Spleen (tissue), 11 donors: ENCODE results near the gene ATP8A2. TPM values are rescaled to one million over a fixed set of nuclear protein-coding genes. Genes with fewer than 3 reads are reported as not detected.

Experiments
- DNase-seq: peaks from one replicate; pipeline ENCODE4 v3.0.0-alpha.2; 2020
- H3K27ac ChIP-seq, 8 donors: fragments of 200-600 bp; sonication (generic) in 7 of 8; 1 replicate in 4 of 8; 2 replicates in 4 of 8; pipeline versions ENCODE4 v1.5.0 to v1.8.0; 2016 to 2021; ENCODE audit warnings: inconsistent platforms in 4 of 8, mild to moderate bottlenecking in 4 of 8, moderate library complexity in 1 of 8
- H3K27me3 ChIP-seq, 7 donors: fragments of 200-600 bp; sonication (generic) in 6 of 7; replicated peaks in 1 of 7; 1 replicate in 4 of 7; 2 replicates in 3 of 7; pipeline versions ENCODE4 v1.5.0 to v1.8.0; 2016 to 2021; ENCODE audit warnings: inconsistent platforms in 3 of 7, mild to moderate bottlenecking in 1 of 7
- H3K36me3 ChIP-seq, 6 donors: fragments of 200-600 bp; sonication (generic) in 5 of 6; 1 replicate in 4 of 6; 2 replicates in 2 of 6; pipeline versions ENCODE4 v1.5.0 to v1.8.0; 2016 to 2021; ENCODE audit warnings: inconsistent platforms in 2 of 6
- H3K4me1 ChIP-seq, 6 donors: fragments of 200-600 bp; sonication (generic) in 5 of 6; 1 replicate in 3 of 6; 2 replicates in 3 of 6; pipeline versions ENCODE4 v1.5.0 to v1.8.0; 2016 to 2021; ENCODE audit warnings: inconsistent platforms in 3 of 6
- H3K4me3 ChIP-seq, 8 donors: fragments of 200-600 bp; sonication (generic) in 7 of 8; 1 replicate in 4 of 8; 2 replicates in 4 of 8; pipeline versions ENCODE4 v1.5.0 to v1.8.0; 2016 to 2021; ENCODE audit warnings: inconsistent platforms in 4 of 8, mild to moderate bottlenecking in 4 of 8, moderate library complexity in 2 of 8
- H3K9me3 ChIP-seq, 8 donors: fragments of 200-600 bp; sonication (generic) in 7 of 8; 1 replicate in 4 of 8; 2 replicates in 4 of 8; pipeline versions ENCODE4 v1.5.0 to v1.8.0; 2016 to 2021; ENCODE audit warnings: inconsistent platforms in 4 of 8
- CTCF ChIP-seq, 11 experiments: fragments of 200-600 bp in 7 of 11; fragments of 450-650 bp in 4 of 11; sonication (generic) in 4 of 11; IDR thresholded peaks in 8 of 11; conservative IDR thresholded peaks in 3 of 11; 1 replicate in 7 of 11; 2 replicates in 4 of 11; pipeline versions ENCODE4 v1.4.0 to v1.8.0; 2016 to 2021; ENCODE audit warnings: antibody characterized with exemption in 11 of 11, inconsistent platforms in 4 of 11, mild to moderate bottlenecking in 1 of 11
- POLR2A ChIP-seq, 3 donors: fragments of 450-650 bp; IDR thresholded peaks; one replicate each; pipeline ENCODE4 v1.5.1; 2017; ENCODE audit warnings: antibody characterized with exemption in 3 of 3, mild to moderate bottlenecking in 1 of 3
- POLR2AphosphoS5 ChIP-seq, 3 donors: sonication (generic); formaldehyde crosslinking; IDR thresholded peaks; one replicate each; pipeline ENCODE4 v1.5.1; 2017; ENCODE audit warnings: antibody characterized with exemption in 3 of 3
- WGBS, 5 donors: extraction: QIAGEN DNeasy Blood & Tissue Kit in 3 of 5; methylation state at CpG; one replicate each; pipeline versions ENCODE4 v1.1.5 to v1.1.7; 2013 to 2018; 5-methylcytosine and 5-hydroxymethylcytosine counted together
- intact Hi-C: fragments of 100-400 bp; cut with DNase I; formaldehyde crosslinking; loops from one replicate; pipeline ENCODE4 v1.15.0; 2023; ENCODE audit warnings: low total_unique reads
- polyA plus RNA-seq, 3 donors: library from polyadenylated mRNA; stranded (reverse); fragments of 200-250 nt; gene quantifications; one replicate each; pipeline ENCODE4 v1.2.1, GENCODE V29; 2013
- total RNA-seq, 7 donors: library from RNA; depleted of rRNA in 3 of 7; stranded (reverse); fragments of >200 nt in 3 of 7; fragmentation: NEBNext Ultra II Directional in 4 of 7; extraction: Animal tissue kit (Norgen Biotek cat#: 25700) in 4 of 7; gene quantifications; one replicate each; pipeline versions ENCODE4 v1.1.0 to v1.2.1, GENCODE V29; 2016 to 2021
- donor health status: healthy with polysubstance abuse.
- donor health status: DM: no; HTN: no; CAD: no; lungs with moderate emphysema.
- donor health status: DM: no; HTN: no; CAD: no.
- donor health status: Bipolar disorder and iron deficiency.
- donor health status: healthy.
- donor health status: DM: no; HTN: no; CAD: no.
- donor health status: DM: yes; HTN: yes; CAD: no.

Gene ATP8A2
- total and polyA plus RNA-seq, 10 donors = 0.09 to 0.46 (median 0.25) TPM

- intact Hi-C loops = no loop called here
Measured at GRCh38 chr13:25775986-25776385, 404.2 kb downstream of the ATP8A2 start.

GRCh38 chr13:25776722-25777121, 404.9 kb downstream of the ATP8A2 start:
- Histone ChIP-seq H3K4me1 (no peaks in the 10 kb centered on the region), H3K4me3 (no peak overlapping the region), H3K27ac (no peak overlapping the region), H3K36me3 (no peaks in the 10 kb centered on the region), H3K9me3 (no peaks in the 10 kb centered on the region), H3K27me3 (no peaks in the 10 kb centered on the region)
- no peak for DNase-seq
- TF ChIP-seq CTCF (IDR thresholded peaks at IDR 0.05 in 8 of 11, conservative IDR thresholded peaks at IDR 0.05 in 3 of 11) (no peak), POLR2A (IDR thresholded peaks at IDR 0.05) (no peak), POLR2AphosphoS5 (IDR thresholded peaks at IDR 0.05) (no peak)
- intact Hi-C loops = no loop called here
- 68 to 74% (median 70%) methylated on average over 7 of the region's 7 CpGs for WGBS, 5 donors

More at GRCh38 chr13:25775986-25776385, 404.2 kb downstream of the ATP8A2 start:
- H3K27ac ChIP-seq = no peak overlapping the region
- H3K4me1 ChIP-seq = no peaks in the 10 kb centered on the region
- H3K27me3 ChIP-seq = no peaks in the 10 kb centered on the region
- H3K9me3 ChIP-seq = no peaks in the 10 kb centered on the region
- H3K36me3 ChIP-seq = no peaks in the 10 kb centered on the region
- 63 to 79% (median 71%) methylated on average over 4 of the region's 4 CpGs for whole genome bisulfite sequencing, 5 donors
- DNase-seq = no peak
- no peak overlapping the region for H3K4me3 ChIP-seq
- TF ChIP-seq CTCF (IDR thresholded peaks at IDR 0.05 in 8 of 11, conservative IDR thresholded peaks at IDR 0.05 in 3 of 11) = no peak
- no peak for TF ChIP-seq POLR2A (IDR thresholded peaks at IDR 0.05)
- TF ChIP-seq POLR2AphosphoS5 (IDR thresholded peaks at IDR 0.05) = no peak

GRCh38 chr13:25777509-25777908, 405.7 kb downstream of the ATP8A2 start:
- intact Hi-C loops = no loop called here
- DNase-seq = no peak
- no peaks in the 10 kb centered on the region for H3K27me3 ChIP-seq
- WGBS, 5 donors = 88 to 96% (median 91%) methylated on average over 2 of the region's 2 CpGs
- no peak overlapping the region for H3K27ac ChIP-seq
- H3K4me1 ChIP-seq = no peaks in the 10 kb centered on the region
- H3K4me3 ChIP-seq = no peak overlapping the region
- H3K9me3 ChIP-seq = no peaks in the 10 kb centered on the region
- TF ChIP-seq POLR2AphosphoS5 (IDR thresholded peaks at IDR 0.05) (no peak), POLR2A (IDR thresholded peaks at IDR 0.05) (no peak), CTCF (IDR thresholded peaks at IDR 0.05 in 8 of 11, conservative IDR thresholded peaks at IDR 0.05 in 3 of 11) (no peak)
- no peaks in the 10 kb centered on the region for H3K36me3 ChIP-seq

GRCh38 chr13:25778365-25778764, 406.6 kb downstream of the ATP8A2 start:
- TF ChIP-seq CTCF (IDR thresholded peaks at IDR 0.05 in 8 of 11, conservative IDR thresholded peaks at IDR 0.05 in 3 of 11) (no peak), POLR2A (IDR thresholded peaks at IDR 0.05) (no peak)
- Histone ChIP-seq H3K27ac (no peak overlapping the region), H3K4me3 (no peak overlapping the region), H3K9me3 (no peaks in the 10 kb centered on the region), H3K36me3 (no peaks in the 10 kb centered on the region), H3K27me3 (no peaks in the 10 kb centered on the region), H3K4me1 (no peaks in the 10 kb centered on the region)
- DNase-seq = no peak
- intact Hi-C loops = no loop called here
- 63 to 79% (median 75%) methylated on average over 7 of the region's 7 CpGs for WGBS, 5 donors
